ENCODE results near the gene CDC42EP5.
A peak's percentile ranks its signal among the peaks of the same experiment; 100 is the strongest.
"Not testable (repeated sequence)": the region's sequence is repeated elsewhere in the genome, so short reads cannot be mapped to it uniquely, and the experiment has no call there.

The CDC42EP5 gene, protein sequence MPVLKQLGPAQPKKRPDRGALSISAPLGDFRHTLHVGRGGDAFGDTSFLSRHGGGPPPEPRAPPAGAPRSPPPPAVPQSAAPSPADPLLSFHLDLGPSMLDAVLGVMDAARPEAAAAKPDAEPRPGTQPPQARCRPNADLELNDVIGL

DNA sequence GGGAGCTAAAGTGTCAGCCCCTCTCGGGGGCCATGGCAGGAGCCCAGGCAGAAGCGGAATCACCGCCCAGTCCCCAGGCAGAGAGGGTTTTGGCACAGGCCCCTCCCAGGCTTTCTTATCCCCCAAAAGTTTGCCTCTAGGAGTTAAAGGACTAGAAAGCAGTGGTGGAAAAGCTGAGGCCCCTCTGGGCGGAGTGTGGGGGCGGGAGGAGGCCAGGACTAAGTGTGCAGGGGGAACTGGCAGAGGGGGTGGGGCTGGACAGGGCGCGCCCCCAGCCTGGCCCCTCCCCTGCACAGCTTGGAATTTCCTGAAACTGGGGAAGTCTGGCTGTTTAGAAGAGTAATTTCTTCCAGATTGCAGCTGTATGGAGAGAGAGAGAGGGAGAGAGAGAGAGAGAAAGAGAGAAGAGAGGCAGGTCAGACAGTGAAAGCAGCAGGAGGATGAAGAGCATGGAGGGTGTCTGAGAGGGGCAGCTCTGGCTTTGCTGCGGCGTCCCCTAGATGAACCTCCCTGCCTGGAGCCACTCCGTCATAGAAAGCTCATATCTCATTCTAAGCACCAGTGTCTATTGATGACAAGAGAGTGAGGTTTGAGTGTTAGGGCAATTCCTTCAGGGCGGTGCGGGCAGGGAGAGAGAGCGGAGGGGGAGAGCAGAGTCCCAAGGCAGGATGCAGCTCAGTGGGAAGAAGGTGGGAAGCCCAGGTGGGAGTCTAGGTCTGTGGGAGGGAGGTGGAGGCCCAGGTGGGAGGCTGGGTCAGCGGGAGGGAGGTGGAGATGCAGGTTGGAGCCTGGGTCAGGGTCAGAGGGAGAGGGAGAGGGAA, at the start of gene CDC42EP5:
Gene CDC42EP5 (minus strand): TSS at position 226 of the 821 bp plus-strand sequence. CDS start 7,749 bp downstream, outside the sequence.
- TF ChIP-seq ZNF274 (IDR thresholded peaks at IDR 0.05; ENCODE audit: low read depth, low read length) = no peak
- no peak within 1 kb of the TSS for H3K4me3 ChIP-seq (ENCODE audit: low read length)

DNA sequence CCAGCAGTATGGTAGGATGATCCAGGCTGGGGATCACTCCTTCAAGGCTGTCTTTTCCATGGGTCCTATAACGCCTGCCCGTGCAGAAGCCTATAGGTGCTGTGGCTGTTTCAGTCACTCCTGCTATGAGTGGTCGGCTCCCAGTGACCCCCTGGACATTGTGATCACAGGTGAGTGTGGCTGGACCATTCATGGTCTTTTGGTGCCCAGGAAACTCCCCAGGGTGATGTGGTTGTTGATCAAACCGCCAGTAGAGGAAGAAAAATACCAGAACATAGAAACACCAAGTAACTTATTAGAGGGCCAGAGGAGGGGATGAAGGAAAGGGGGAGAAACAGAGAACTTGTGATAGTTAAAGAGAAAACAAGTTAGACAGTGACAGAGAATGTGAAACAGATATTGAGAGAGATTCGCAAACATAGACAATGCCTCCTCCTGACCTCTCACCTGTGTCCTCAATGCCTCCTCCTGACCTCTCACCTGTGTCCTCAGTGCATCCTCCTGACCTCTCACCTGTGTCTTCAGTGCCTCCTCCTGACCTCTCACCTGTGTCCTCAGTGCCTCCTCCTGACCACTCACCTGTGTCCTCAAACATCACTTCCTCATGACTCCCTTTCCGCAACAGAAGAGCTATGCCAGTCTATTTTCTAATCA, 48.9 kb upstream of the CDC42EP5 start:
- H3K4me3 ChIP-seq (ENCODE audit: low read length) = peak overlapping the region; percentile 11; the same call in 1 of the 2 replicates
- no peak for TF ChIP-seq ZNF274 (IDR thresholded peaks at IDR 0.05; ENCODE audit: low read depth, low read length)

DNA sequence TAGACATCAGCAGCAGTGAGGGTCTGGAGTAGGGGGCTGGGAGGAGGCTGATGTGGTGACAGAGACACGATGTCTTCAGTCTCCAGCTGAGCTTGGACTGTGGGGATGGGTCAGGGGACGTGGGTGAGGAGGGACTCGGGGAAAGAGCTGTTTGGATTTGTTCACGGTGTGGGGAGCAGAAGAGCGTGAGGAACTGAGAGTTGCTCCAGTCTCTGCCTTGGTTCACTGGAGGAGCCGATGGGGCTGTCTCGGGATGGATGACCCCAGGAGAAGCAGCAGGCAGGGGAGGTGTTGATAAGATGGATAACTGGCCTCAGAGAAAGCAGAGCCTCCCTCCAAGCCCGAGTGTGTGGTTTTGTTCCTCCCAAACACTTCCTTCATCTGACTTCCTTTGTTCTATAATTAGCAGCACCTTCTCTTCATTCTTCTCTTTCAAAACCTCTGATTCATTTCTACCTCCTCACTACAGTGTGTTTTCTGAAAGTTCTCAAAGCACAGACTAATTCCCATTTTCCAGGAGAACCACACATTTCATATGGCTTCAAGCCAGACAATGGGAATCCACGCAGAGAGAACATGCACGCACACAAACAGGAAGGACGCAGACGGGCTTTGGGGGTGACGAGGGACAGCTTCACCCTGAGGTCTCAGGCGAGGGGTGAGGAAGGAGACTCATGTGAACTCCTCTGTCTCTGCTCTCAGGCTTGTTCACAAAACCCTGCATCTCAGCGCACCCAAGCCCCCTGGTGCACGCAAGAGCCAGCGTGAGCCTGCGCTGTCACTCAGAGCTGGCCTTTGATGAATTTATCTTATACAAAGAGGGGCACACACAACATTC, 48.1 kb upstream of the CDC42EP5 start:
- no peak for TF ChIP-seq ZNF274 (IDR thresholded peaks at IDR 0.05; ENCODE audit: low read depth, low read length)
- H3K4me3 ChIP-seq (ENCODE audit: low read length) = peak overlapping the region; percentile 11; the same call in 1 of the 2 replicates

DNA sequence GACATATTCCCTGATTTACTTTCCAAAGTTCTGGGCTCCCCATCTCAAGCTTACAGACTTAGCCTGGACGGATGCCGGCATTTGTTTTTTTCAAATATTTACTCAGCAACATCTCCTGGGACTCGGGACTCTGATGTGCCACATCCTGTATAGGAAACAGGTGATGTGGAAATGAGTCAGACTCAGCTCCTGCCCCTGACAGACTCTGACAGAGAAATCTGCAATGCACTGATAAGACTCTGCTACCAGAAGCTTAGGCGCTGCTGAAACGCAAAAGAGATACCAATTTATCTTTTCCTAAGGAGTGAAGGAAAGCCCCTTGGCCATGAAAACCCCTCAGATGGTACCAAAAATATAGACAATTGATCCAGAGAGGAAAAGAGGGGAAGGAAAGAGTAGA, 45.7 kb upstream of the CDC42EP5 start:
- no peak for TF ChIP-seq ZNF274 (IDR thresholded peaks at IDR 0.05; ENCODE audit: low read depth, low read length)
- no peak overlapping the region; the same call in 1 of the 2 replicates for H3K4me3 ChIP-seq (ENCODE audit: low read length)

DNA sequence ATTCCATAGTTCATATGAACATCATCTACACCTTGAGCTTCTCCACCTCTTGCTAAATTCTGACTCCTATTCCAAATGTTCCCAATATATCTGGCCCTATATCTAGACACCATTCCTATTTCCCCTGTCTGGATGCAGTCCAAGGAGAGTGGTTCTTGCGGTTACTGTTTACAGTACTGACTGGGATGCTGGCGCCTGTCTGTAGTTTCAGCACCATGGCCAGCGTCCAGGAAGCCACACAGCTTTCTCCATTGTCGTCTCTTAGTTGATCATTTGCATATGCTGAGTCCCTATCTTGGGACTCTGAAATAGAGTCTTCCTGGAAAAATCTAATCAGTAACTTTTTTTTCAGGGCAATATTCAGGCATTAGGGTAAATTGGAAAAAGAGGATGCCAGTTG, 44.4 kb upstream of the CDC42EP5 start:
- TF ChIP-seq ZNF274 (IDR thresholded peaks at IDR 0.05; ENCODE audit: low read depth, low read length) = no peak
- no peak overlapping the region for H3K4me3 ChIP-seq (ENCODE audit: low read length)

DNA sequence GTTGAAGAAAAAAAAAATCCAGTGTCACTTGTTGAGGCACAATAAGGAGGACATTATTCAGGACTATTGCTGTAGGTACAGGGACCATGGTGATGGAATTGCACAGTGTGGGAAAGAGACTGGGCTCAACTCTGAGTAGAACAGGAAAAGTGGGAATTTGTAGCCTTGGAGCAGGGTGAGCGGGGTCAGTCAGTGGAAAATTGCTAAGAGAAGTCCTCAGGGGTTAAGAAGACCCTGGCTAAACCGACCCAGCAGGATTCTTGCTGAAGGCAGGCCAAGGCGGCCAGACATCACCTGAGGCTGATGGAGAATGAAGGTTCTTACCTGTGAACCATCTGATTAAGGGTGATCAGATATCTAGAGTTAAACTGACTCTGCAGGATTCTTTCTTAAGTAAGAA, 42.1 kb upstream of the CDC42EP5 start:
- no peak for TF ChIP-seq ZNF274 (IDR thresholded peaks at IDR 0.05; ENCODE audit: low read depth, low read length)

DNA sequence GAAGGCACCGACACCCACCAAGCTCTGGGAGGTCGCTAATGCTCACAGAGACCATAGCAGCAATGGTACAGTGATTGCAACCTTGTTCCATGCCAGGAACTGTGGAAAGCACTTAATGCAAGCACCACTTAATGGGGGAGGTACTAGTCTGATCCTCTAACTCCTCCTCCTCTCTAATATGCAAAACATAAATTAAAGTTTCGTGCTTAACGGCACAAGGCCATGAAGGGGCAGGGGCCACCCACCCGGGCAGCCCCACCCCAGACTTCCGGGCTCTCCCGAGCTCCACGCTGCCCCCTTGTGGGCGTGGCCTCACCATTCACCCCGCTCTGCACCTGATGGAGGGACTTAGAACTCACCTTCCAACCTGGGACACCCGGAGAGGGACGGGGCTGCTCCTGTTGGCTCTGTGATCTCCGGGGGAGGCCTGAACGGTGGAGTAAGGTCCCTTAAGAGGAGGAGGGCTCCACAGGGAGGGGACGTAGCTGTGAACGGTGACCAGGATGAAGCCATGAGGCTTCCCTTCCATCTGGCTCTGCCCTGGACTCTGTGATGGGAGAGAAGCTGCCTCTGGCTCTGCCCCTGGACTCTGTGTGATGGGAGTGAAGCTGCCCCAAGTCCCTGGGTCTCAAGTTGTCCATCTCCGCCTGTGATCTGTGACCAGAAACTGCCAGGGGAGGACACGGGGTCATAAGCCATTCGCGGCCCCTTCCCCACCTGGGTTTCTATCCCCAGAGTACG, 36.3 kb upstream of the CDC42EP5 start:
- not testable (repeated sequence) for H3K4me3 ChIP-seq (ENCODE audit: low read length)

More for the DNA sequence above, 42.1 kb upstream of the CDC42EP5 start:
- no peak overlapping the region for H3K4me3 ChIP-seq (ENCODE audit: low read length)

DNA sequence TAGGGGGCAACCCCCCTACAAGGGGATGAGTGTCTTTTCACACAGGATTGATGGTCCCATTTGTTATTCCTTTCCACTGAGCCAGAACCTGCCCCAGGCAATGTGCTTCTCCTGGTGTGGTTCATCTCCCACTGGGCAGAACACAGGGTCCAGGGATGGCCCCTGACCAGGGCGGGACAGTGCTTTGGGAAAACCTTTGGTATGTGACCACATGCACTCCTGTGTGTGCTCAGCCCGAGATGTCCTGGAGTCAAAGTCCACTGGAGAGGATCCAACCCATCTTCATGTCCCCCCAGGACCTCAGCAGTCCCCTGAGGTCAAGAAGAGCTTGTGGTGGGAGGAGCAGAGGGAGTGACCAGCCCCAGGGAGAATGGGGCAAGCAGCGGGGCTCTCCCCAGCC, 35.4 kb upstream of the CDC42EP5 start:
- not testable (repeated sequence) for H3K4me3 ChIP-seq (ENCODE audit: low read length)

DNA sequence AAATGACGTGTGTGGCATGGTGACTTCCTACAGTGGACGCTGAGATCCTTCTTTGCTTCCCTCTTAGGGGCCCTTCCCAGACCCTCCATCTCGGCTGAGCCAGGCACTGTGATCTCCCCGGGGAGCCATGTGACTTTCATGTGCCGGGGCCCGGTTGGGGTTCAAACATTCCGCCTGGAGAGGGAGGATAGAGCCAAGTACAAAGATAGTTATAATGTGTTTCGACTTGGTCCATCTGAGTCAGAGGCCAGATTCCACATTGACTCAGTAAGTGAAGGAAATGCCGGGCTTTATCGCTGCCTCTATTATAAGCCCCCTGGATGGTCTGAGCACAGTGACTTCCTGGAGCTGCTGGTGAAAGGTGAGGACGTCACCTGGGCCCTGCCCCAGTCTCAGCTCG, 34.7 kb upstream of the CDC42EP5 start:
- TF ChIP-seq ZNF274 (IDR thresholded peaks at IDR 0.05; ENCODE audit: low read depth, low read length) = no peak
- no peak overlapping the region for H3K4me3 ChIP-seq (ENCODE audit: low read length)

DNA sequence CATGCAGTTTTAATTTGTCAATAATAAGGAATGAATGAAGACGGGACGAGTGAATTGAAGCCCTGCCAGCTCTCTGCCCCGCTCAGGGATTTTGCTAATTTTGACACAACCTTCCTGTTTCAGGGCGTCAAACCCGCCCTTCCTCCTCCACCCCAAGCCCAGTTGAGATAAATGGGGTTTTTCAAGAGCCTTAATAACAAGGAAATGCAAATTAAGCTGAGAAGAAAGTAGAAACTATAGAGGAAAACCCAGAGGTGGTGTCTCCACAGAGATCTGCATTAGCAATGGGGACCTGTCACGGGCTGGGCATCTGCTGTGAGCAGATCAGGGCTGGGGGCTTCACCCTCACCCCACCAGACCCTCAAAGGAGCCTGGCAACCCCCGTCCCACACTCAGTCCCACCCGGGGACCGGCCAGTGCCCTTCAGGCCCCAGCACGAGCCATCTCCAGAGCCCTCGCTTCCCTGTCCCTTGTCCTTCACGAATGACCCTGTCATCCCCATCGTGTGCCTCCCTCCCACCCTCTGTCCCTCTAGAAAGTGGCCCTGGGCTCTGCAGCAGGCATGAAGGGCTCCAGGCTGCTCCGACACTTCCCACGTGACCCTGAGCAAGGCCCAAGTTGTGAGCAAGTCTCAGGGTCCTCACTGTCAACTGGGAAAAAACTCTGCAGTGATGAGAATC, 34.1 kb upstream of the CDC42EP5 start:
- H3K4me3 ChIP-seq (ENCODE audit: low read length) = not testable (repeated sequence)

DNA sequence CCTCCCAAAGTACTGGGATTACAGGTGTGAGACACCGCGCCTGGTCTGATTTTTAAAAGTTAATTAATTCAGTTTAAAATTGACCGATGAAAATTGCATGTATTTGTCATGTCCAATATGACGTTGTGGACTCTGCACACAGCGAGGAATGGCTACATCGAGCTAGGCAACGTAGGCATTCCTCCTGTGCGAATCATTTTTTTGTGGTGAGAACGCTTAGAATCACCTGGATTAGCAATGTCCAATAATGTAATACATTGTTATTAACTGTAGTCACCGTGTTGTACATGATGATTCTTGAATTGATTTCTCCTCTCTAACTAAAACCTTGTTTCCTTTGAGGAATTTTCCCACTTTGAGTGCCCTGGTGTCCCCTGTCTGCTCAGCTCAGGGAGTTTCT, 33.0 kb upstream of the CDC42EP5 start:
- no peak for TF ChIP-seq ZNF274 (IDR thresholded peaks at IDR 0.05; ENCODE audit: low read depth, low read length)
- H3K4me3 ChIP-seq (ENCODE audit: low read length) = no peak overlapping the region

DNA sequence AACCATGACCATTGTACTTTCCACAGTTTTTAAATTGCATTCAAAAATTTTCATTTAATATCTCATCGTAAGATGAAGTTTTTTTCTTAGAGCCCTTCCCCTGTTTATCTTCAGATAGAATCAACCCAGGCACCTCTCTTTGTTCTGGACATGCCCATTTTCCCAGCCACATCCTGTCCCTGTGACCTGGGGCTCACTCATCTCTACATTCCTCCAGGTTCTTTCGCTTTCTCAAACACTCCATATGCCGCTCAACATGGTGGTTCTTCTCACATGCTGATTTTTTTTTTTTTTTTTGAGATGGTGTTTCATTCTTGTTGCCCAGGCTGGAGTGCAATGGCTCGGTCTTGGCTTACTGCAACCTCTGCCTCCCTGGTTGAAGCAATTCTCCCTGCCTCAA, 32.4 kb upstream of the CDC42EP5 start:
- not testable (repeated sequence) for H3K4me3 ChIP-seq (ENCODE audit: low read length)

DNA sequence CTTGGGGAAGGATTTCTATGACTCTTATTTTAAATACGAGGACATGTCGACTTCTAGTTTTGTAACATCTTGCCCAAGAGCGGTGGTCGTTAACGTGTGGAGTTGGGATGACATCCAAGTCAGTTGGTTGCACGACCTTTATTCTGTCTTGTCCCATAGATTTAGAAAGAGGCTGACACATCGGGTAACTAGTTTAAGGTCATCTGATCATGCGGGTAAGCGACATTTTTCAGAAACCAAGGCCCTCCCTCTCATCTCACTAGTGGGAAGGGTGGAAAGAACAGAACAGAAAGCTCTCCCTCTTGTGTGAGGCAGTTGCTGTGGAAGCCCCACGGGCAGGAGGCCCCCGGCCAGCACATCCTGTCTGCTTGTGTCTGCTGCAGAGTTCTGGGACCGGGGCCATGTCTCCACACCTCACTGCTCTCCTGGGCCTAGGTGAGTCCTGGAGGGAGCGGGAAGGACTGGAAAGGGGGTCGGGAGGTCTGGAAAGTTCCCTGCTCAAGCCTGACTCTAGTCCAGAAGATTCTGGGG, 29.5 kb upstream of the CDC42EP5 start, which contains the start of gene LAIR2:
Gene LAIR2 (plus strand): TSS at position 314 of the 531 bp plus-strand sequence. CDS start 88 bp downstream, at position 402.
- no peak within 1 kb of the TSS for H3K4me3 ChIP-seq (ENCODE audit: low read length)
- no peak for TF ChIP-seq ZNF274 (IDR thresholded peaks at IDR 0.05; ENCODE audit: low read depth, low read length)

DNA sequence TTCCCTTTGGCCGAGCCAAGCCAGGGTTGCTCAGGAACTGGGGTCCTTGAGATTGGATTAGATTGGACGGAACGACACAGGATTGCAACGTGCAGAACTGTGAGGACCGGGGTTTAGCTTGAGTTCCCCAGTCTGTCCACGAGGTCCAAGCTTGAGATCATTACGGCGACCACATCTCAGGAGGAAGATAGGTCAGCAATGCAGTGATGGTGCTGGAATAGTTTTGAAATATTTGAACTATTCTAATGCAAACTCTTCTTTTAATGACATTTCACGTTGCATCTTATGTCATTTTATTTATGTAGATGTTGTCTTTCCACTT, 25.3 kb upstream of the CDC42EP5 start:
- H3K4me3 ChIP-seq (ENCODE audit: low read length) = not testable (repeated sequence)

DNA sequence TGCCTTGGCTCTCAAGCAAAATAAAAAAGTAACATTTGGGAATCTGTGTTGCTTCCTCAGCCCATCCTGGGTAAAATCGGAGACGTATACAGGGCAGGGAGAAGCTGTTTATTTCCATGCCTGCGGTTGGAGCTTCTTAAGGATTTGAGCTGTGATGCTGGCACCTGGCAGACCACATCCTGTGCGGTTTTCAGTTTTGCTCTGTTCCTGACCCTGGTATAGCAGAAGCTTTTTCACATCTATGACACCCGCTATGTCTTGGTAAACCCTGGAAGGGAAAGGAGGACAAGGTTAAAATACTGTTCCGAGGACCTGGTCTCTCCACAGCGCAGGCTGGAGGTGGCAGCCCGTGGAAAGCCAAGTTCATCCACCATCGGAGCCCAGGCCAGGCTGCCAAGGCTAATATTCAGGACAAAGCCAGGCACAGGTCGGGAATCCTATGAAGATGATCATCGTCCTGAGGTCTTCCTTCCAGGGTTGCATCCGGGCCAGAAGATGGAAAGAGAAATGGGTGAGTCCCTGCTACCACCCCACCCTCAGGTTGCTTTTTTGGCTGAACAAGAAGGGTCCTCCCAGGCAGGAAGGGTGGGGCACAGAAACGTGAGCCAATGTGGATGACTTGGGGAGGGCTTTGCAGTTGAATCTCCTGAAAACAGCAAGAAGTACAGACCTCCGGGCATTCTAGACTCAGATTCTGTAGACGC, 24.8 kb upstream of the CDC42EP5 start:
- H3K4me3 ChIP-seq (ENCODE audit: low read length) = not testable (repeated sequence)

DNA sequence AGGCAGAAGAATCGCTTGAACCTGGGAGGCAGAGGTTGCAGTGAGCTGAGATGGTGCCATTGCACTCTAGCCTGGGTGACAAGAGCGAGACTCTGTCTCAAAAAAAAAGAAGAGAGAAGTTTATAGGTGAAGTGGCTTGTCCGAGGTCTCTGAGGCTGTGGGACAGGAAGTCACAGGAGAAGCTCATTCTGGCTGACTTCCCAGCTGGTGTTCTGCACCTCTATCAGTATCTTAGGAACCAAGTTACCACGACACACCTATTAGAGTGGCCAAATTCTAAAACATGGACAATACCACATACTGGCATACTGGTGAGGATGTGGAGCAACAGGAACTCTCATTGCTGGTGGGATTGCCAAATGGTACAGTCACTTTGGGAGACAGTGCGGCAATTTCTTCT, 22.2 kb upstream of the CDC42EP5 start:
- H3K4me3 ChIP-seq (ENCODE audit: low read length) = not testable (repeated sequence)

Measured in GM08714 (cell line).